Aorta (tissue), 5 donors: ENCODE measurements around the gene SLC16A11. TPM values are rescaled to one million over a fixed set of nuclear protein-coding genes. Genes with fewer than 3 reads are reported as not detected.
"Not testable (repeated sequence)": the region's sequence is repeated elsewhere in the genome, so short reads cannot be mapped to it uniquely, and the experiment has no call there.

Source experiments
- ATAC-seq: fragments of 200-7000 bp; cut with Tn5 transposase; one replicate; pipeline ENCODE4 v1.9.1; 2022; ENCODE audit warnings: moderate library complexity; ENCODE audit not compliant: low FRiP score
- DNase-seq, 2 donors: peaks; one replicate each; pipeline ENCODE4 v3.0.0-alpha.2; 2020
- H3K27ac ChIP-seq, 2 donors: one replicate each; pipeline ENCODE4 v1.5.1; 2013; ENCODE audit warnings: low read length in 2 of 2, mild to moderate bottlenecking in 2 of 2, moderate library complexity in 2 of 2, control low read depth in 1 of 2, inconsistent platforms in 1 of 2, low read depth in 1 of 2
- H3K27me3 ChIP-seq, 2 donors: one replicate each; pipeline ENCODE4 v1.6.1; 2013; ENCODE audit warnings: control low read depth in 1 of 2, low read length in 1 of 2, mild to moderate bottlenecking in 1 of 2, moderate library complexity in 1 of 2; ENCODE audit not compliant: insufficient read depth in 2 of 2, control insufficient read depth in 1 of 2
- H3K36me3 ChIP-seq, 2 donors: one replicate each; pipeline ENCODE4 v1.6.1; 2013; ENCODE audit warnings: control low read depth in 1 of 2, low read length in 1 of 2, mild to moderate bottlenecking in 1 of 2; ENCODE audit not compliant: insufficient read depth in 2 of 2, control insufficient read depth in 1 of 2
- H3K4me1 ChIP-seq, 2 donors: one replicate each; pipeline ENCODE4 v1.6.1; 2013; ENCODE audit warnings: low read length in 2 of 2, control low read depth in 1 of 2, mild to moderate bottlenecking in 1 of 2, moderate library complexity in 1 of 2; ENCODE audit not compliant: insufficient read depth in 2 of 2, control insufficient read depth in 1 of 2
- H3K4me3 ChIP-seq, 2 donors: one replicate each; pipeline ENCODE4 v1.5.1; 2013; ENCODE audit warnings: low read length in 2 of 2, control low read depth in 1 of 2, mild to moderate bottlenecking in 1 of 2
- H3K9me3 ChIP-seq: one replicate; pipeline ENCODE4 v1.6.1; 2013; ENCODE audit warnings: mild to moderate bottlenecking, low read length; ENCODE audit not compliant: control insufficient read depth
- WGBS, 2 donors: extraction: QIAGEN DNeasy Blood & Tissue Kit; methylation state at CpG; one replicate each; pipeline ENCODE4 v1.1.7; 2013; 5-methylcytosine and 5-hydroxymethylcytosine counted together
- intact Hi-C, 2 donors: fragments of 100-400 bp; cut with DNase I; formaldehyde crosslinking; loops; one replicate each; pipeline versions ENCODE4 v1.14.2 to v1.15.0; 2022
- polyA plus RNA-seq, 2 donors: library from polyadenylated mRNA; stranded (reverse); fragments of 200-250 nt; gene quantifications; one replicate each; pipeline ENCODE4 v1.2.3, GENCODE V29; 2013
- total RNA-seq, 2 donors: library from RNA; stranded (reverse); fragmentation: NEBNext Ultra II Directional; extraction: Animal tissue kit (Norgen Biotek cat#: 25700); gene quantifications; one replicate each; pipeline ENCODE4 v1.2.1, GENCODE V29; 2021
- donor health status: healthy with polysubstance abuse.
- donor health status: Bipolar disorder and iron deficiency.
- donor health status: DM: no; HTN: no; CAD: no.
- donor health status: DM: no; HTN: no; CAD: no.
- donor health status: DM: yes; HTN: yes; CAD: no.

SLC16A11 gene
- total and polyA plus RNA-seq, 4 donors, result 0.26 to 1.3 TPM; not detected in 2

- Histone ChIP-seq H3K9me3 (peaks cover 2% of the 10 kb centered on the region), H3K36me3 (no peaks in the 10 kb centered on the region), H3K27ac (no peak overlapping the region), H3K27me3 (no peaks in the 10 kb centered on the region), H3K4me3 (no peak overlapping the region), H3K4me1 (no peaks in the 10 kb centered on the region)
- no peak for DNase-seq
- WGBS, 2 donors, result 45 to 51% methylated on average over 4 of the region's 4 CpGs
- no peak for ATAC-seq
- intact Hi-C loops, result no loop called here
Measured at GRCh38 chr17:7064261-7064660, 20.4 kb upstream of the SLC16A11 start.

GRCh38 chr17:7063518-7064094 is 19.7 kb upstream of the SLC16A11 start:
- ATAC-seq, result no peak
- intact Hi-C loops, result no loop called here
- Histone ChIP-seq H3K9me3 (peaks cover 2% of the 10 kb centered on the region), H3K4me1 (no peaks in the 10 kb centered on the region), H3K4me3 (no peak overlapping the region), H3K36me3 (no peaks in the 10 kb centered on the region), H3K27ac (no peak overlapping the region), H3K27me3 (no peaks in the 10 kb centered on the region)
- DNase-seq, result no peak
- WGBS, 2 donors, result 65 to 67% methylated on average over 6 of the region's 6 CpGs

- DNase-seq (no peak), ATAC-seq (no peak)
- Histone ChIP-seq H3K27ac (no peak overlapping the region), H3K36me3 (no peaks in the 10 kb centered on the region), H3K27me3 (no peaks in the 10 kb centered on the region), H3K4me3 (no peak overlapping the region), H3K4me1 (no peaks in the 10 kb centered on the region), H3K9me3 (no peaks in the 10 kb centered on the region)
- intact Hi-C loops, result no loop called here
- WGBS, 2 donors, result 45 to 51% methylated on average over 6 of the region's 6 CpGs
Measured at GRCh38 chr17:7060165-7060891, 16.4 kb upstream of the SLC16A11 start.

GRCh38 chr17:7058831-7059447 is 15.0 kb upstream of the SLC16A11 start:
- no peaks in the 10 kb centered on the region for H3K4me1 ChIP-seq
- H3K9me3 ChIP-seq, result no peaks in the 10 kb centered on the region
- intact Hi-C loops, result no loop called here
- WGBS, 2 donors, result 59 to 60% methylated on average over 7 of the region's 7 CpGs
- no peak overlapping the region for H3K4me3 ChIP-seq
- H3K27ac ChIP-seq, result no peak overlapping the region
- H3K27me3 ChIP-seq, result no peaks in the 10 kb centered on the region
- no peaks in the 10 kb centered on the region for H3K36me3 ChIP-seq
- ATAC-seq, result no peak
- no peak for DNase-seq

GRCh38 chr17:7056386-7056785 is 12.5 kb upstream of the SLC16A11 start:
- H3K27ac ChIP-seq, result no peak overlapping the region
- WGBS, 2 donors, result 74 to 82% methylated on average over 4 of the region's 4 CpGs
- H3K4me3 ChIP-seq, result no peak overlapping the region
- DNase-seq, result no peak
- no peaks in the 10 kb centered on the region for H3K9me3 ChIP-seq
- H3K36me3 ChIP-seq, result no peaks in the 10 kb centered on the region
- no peaks in the 10 kb centered on the region for H3K27me3 ChIP-seq
- ATAC-seq, result no peak
- H3K4me1 ChIP-seq, result no peaks in the 10 kb centered on the region
- intact Hi-C loops, result no loop called here

GRCh38 chr17:7050583-7050982 is 6.7 kb upstream of the SLC16A11 start:
- H3K9me3 ChIP-seq, ATAC-seq, H3K36me3 ChIP-seq, H3K4me3 ChIP-seq, DNase-seq, H3K4me1 ChIP-seq, H3K27me3 ChIP-seq, H3K27ac ChIP-seq: not testable (repeated sequence)
- 84% methylated on average over 8 to 9 of the region's 9 CpGs for WGBS, 2 donors
- intact Hi-C loops, result loop anchor here in 1 of 2 donors (5.0 kb wide), 1 partner anchor 82 kb away; no protein-coding TSS in a partner anchor

GRCh38 chr17:7048968-7049367 is 5.1 kb upstream of the SLC16A11 start:
- ATAC-seq (no peak), DNase-seq (no peak)
- no peak overlapping the region for H3K4me3 ChIP-seq
- H3K4me1 ChIP-seq, result no peaks in the 10 kb centered on the region
- H3K36me3 ChIP-seq, result no peaks in the 10 kb centered on the region
- intact Hi-C loops, result loop anchor here in 1 of 2 donors (10.0 kb wide), 1 partner anchor 246 kb away; the partner anchor contains the start of gene YBX2
- no peaks in the 10 kb centered on the region for H3K9me3 ChIP-seq
- WGBS, 2 donors, result 67 to 69% methylated on average over 6 of the region's 6 CpGs
- no peak overlapping the region for H3K27ac ChIP-seq
- no peaks in the 10 kb centered on the region for H3K27me3 ChIP-seq

GRCh38 chr17:7047566-7047965 is 3.7 kb upstream of the SLC16A11 start:
- no peaks in the 10 kb centered on the region for H3K27me3 ChIP-seq
- WGBS, 2 donors, result 62 to 66% methylated on average over 6 of the region's 6 CpGs
- H3K36me3 ChIP-seq, result no peaks in the 10 kb centered on the region
- H3K4me3 ChIP-seq, result no peak overlapping the region
- no peak overlapping the region for H3K27ac ChIP-seq
- DNase-seq (no peak), ATAC-seq (no peak)
- no peaks in the 10 kb centered on the region for H3K9me3 ChIP-seq
- intact Hi-C loops, result loop anchor here in 1 of 2 donors (10.0 kb wide), 1 partner anchor 247 kb away; the partner anchor contains the start of gene YBX2
- H3K4me1 ChIP-seq, result no peaks in the 10 kb centered on the region
